Neural progenitor cell (in vitro differentiated cells): Measurements from ENCODE around the gene ABCC1. TPM values are rescaled to one million over a fixed set of nuclear protein-coding genes. Genes with fewer than 3 reads are reported as not detected.

ENCODE experiments used
- DNase-seq: peaks from one replicate; pipeline ENCODE4 v3.0.0-alpha.2; 2016; ENCODE audit warnings: low spot score
- H2AFZ ChIP-seq: fragments of 200-600 bp; sonication (generic); replicated peaks from 2 replicates; pipeline ENCODE4 v1.6.1; 2016; ENCODE audit warnings: antibody characterized with exemption
- H3F3A ChIP-seq: fragments of 200-600 bp; sonication (generic); 2 replicates; pipeline ENCODE4 v1.6.1; 2016; ENCODE audit warnings: antibody characterized with exemption, low read depth
- H3K27ac ChIP-seq: fragments of 200-600 bp; sonication (generic); 2 replicates; pipeline ENCODE4 v1.5.1; 2016; ENCODE audit warnings: mild to moderate bottlenecking
- H3K27me3 ChIP-seq: fragments of 200-600 bp; sonication (generic); 2 replicates; pipeline ENCODE4 v1.6.1; 2016; ENCODE audit warnings: mild to moderate bottlenecking, moderate library complexity
- H3K36me3 ChIP-seq: fragments of 200-600 bp; sonication (generic); 2 replicates; pipeline ENCODE4 v1.5.1; 2016
- H3K4me1 ChIP-seq: fragments of 200-600 bp; sonication (generic); 2 replicates; pipeline ENCODE4 v1.6.1; 2016; ENCODE audit warnings: mixed run types
- H3K4me2 ChIP-seq: fragments of 200-600 bp; sonication (generic); 2 replicates; pipeline ENCODE4 v1.6.1; 2016
- H3K4me3 ChIP-seq: fragments of 200-600 bp; sonication (generic); 2 replicates; pipeline ENCODE4 v1.5.1; 2016
- H3K79me2 ChIP-seq: fragments of 200-600 bp; sonication (generic); 2 replicates; pipeline ENCODE4 v1.6.1; 2016; ENCODE audit warnings: low read depth
- H3K9ac ChIP-seq: fragments of 200-600 bp; sonication (generic); 2 replicates; pipeline ENCODE4 v1.6.1; 2016
- H3K9me3 ChIP-seq: fragments of 200-600 bp; sonication (generic); 2 replicates; pipeline ENCODE4 v1.5.1; 2016; ENCODE audit warnings: low read depth
- H4K20me1 ChIP-seq: fragments of 200-600 bp; sonication (generic); 2 replicates; pipeline ENCODE4 v1.6.1; 2016; ENCODE audit warnings: low read depth
- H3K27ac Mint-ChIP-seq: 3 replicates; pipeline ENCODE4 v1.8.0; 2021; ENCODE audit warnings: mixed read lengths
- H3K27me3 Mint-ChIP-seq: 2 replicates; pipeline ENCODE4 v1.8.0; 2022; ENCODE audit warnings: low read depth, mild to moderate bottlenecking, inconsistent platforms, moderate library complexity, mixed read lengths; ENCODE audit not compliant: insufficient read depth
- H3K36me3 Mint-ChIP-seq: 3 replicates; pipeline ENCODE4 v1.8.0; 2021; ENCODE audit warnings: mixed read lengths
- H3K4me1 Mint-ChIP-seq: 3 replicates; pipeline ENCODE4 v1.8.0; 2021; ENCODE audit warnings: mixed read lengths
- H3K4me3 Mint-ChIP-seq: 3 replicates; pipeline ENCODE4 v1.8.0; 2021; ENCODE audit warnings: mild to moderate bottlenecking, moderate library complexity, mixed read lengths
- H3K9me3 Mint-ChIP-seq: 3 replicates; pipeline ENCODE4 v1.8.0; 2020; ENCODE audit warnings: mixed read lengths
- CTCF ChIP-seq: fragments of 200-600 bp; sonication (generic); IDR thresholded peaks from 2 replicates; pipeline ENCODE4 v1.5.1; 2017; ENCODE audit warnings: antibody characterized with exemption, mild to moderate bottlenecking
- EZH2 ChIP-seq: fragments of 200-600 bp; sonication (generic); IDR thresholded peaks from 2 replicates; pipeline ENCODE4 v1.6.1; 2017; ENCODE audit warnings: antibody characterized with exemption, mild to moderate bottlenecking, moderate library complexity
- EZH2phosphoT487 ChIP-seq: fragments of 200-600 bp; sonication (generic); IDR thresholded peaks from 2 replicates; pipeline ENCODE4 v1.6.1; 2017; ENCODE audit warnings: antibody characterized with exemption
- total RNA-seq: library from RNA; depleted of rRNA; stranded (reverse); fragments of >200 nt; gene quantifications from 2 replicates; pipeline ENCODE4 v1.2.3, GENCODE V29; 2015; ENCODE audit warnings: low replicate concordance

Gene ABCC1
- total RNA-seq, 1 donor from 2014 or later = 17.5 TPM

- no peak overlapping the region for H3K4me3 ChIP-seq
- Mint-ChIP-seq H3K4me3 (no peak overlapping the region), H3K27ac (no peak overlapping the region), H3K4me1 (peaks cover 6% of the 10 kb centered on the region), H3K27me3 (no peaks in the 10 kb centered on the region), H3K9me3 (no peaks in the 10 kb centered on the region), H3K36me3 (peaks cover 14% of the 10 kb centered on the region)
- peaks cover 4% of the 10 kb centered on the region for H4K20me1 ChIP-seq
- no peaks in the 10 kb centered on the region for H3K36me3 ChIP-seq
- no peaks in the 10 kb centered on the region for H3K79me2 ChIP-seq
- no peak overlapping the region for H3K9ac ChIP-seq
- no peaks in the 10 kb centered on the region for H3K27me3 ChIP-seq
- H2AFZ ChIP-seq = no peak overlapping the region
- no peak overlapping the region for H3K27ac ChIP-seq
- H3K4me2 ChIP-seq = no peak overlapping the region
- H3K9me3 ChIP-seq = no peaks in the 10 kb centered on the region
- no peaks in the 10 kb centered on the region for H3K4me1 ChIP-seq
- no peak for TF ChIP-seq EZH2
- no peak for TF ChIP-seq CTCF
- no peak for TF ChIP-seq EZH2phosphoT487
- no peak for DNase-seq
- no peaks in the 10 kb centered on the region for H3F3A ChIP-seq
Observed at GRCh38 chr16:16017812-16018211, 68.4 kb downstream of the ABCC1 start.

GRCh38 chr16:16018705-16019104 lies 69.3 kb downstream of the ABCC1 start:
- H3K27me3 ChIP-seq = no peaks in the 10 kb centered on the region
- no peaks in the 10 kb centered on the region for H3K4me1 ChIP-seq
- H2AFZ ChIP-seq = no peak overlapping the region
- Mint-ChIP-seq H3K4me1 (peaks cover 6% of the 10 kb centered on the region), H3K9me3 (no peaks in the 10 kb centered on the region), H3K4me3 (no peak overlapping the region), H3K27ac (peak overlapping the region; percentile 62), H3K36me3 (peaks cover 14% of the 10 kb centered on the region), H3K27me3 (no peaks in the 10 kb centered on the region)
- TF ChIP-seq EZH2phosphoT487 = no peak
- no peak for TF ChIP-seq CTCF
- no peak for TF ChIP-seq EZH2
- H3K27ac ChIP-seq = no peak overlapping the region
- H3F3A ChIP-seq = no peaks in the 10 kb centered on the region
- no peak for DNase-seq
- H3K9ac ChIP-seq = no peak overlapping the region
- H3K36me3 ChIP-seq = no peaks in the 10 kb centered on the region
- no peak overlapping the region for H3K4me2 ChIP-seq
- H4K20me1 ChIP-seq = peaks cover 4% of the 10 kb centered on the region
- no peaks in the 10 kb centered on the region for H3K9me3 ChIP-seq
- H3K79me2 ChIP-seq = no peaks in the 10 kb centered on the region
- no peak overlapping the region for H3K4me3 ChIP-seq

GRCh38 chr16:16019488-16019887 lies 70.1 kb downstream of the ABCC1 start:
- Histone ChIP-seq H3K27me3 (no peaks in the 10 kb centered on the region), H3K9me3 (no peaks in the 10 kb centered on the region), H3K4me1 (no peaks in the 10 kb centered on the region), H3K4me2 (no peak overlapping the region), H3K27ac (no peak overlapping the region), H3K4me3 (no peak overlapping the region), H2AFZ (no peak overlapping the region), H3K36me3 (no peaks in the 10 kb centered on the region), H3K9ac (no peak overlapping the region), H3F3A (no peaks in the 10 kb centered on the region), H3K79me2 (no peaks in the 10 kb centered on the region), H4K20me1 (peaks cover 4% of the 10 kb centered on the region)
- Mint-ChIP-seq H3K4me1 (peaks cover 6% of the 10 kb centered on the region), H3K27me3 (no peaks in the 10 kb centered on the region), H3K9me3 (no peaks in the 10 kb centered on the region), H3K27ac (no peak overlapping the region), H3K36me3 (peaks cover 14% of the 10 kb centered on the region), H3K4me3 (no peak overlapping the region)
- DNase-seq = no peak
- TF ChIP-seq EZH2 = no peak
- no peak for TF ChIP-seq EZH2phosphoT487
- TF ChIP-seq CTCF = no peak
